CD4-positive, alpha-beta T cell treated with Interferon alpha-2 for 1 hour (primary cell): ENCODE measurements around the gene MT1A.

Experiments used
- DNase-seq, 2 donors: peaks; one replicate each; pipeline ENCODE4 v3.0.0-alpha.2; 2020 to 2022

The MT1A gene

GRCh38 chr16:56637814-56638750 lies at the start of gene MT1A:
MT1A (plus strand) TSS chr16:56638666; CDS start chr16:56638739, 73 bp downstream.
- no peak for DNase-seq

GRCh38 chr16:56588781-56589140 lies 49.7 kb upstream of the MT1A start:
- no peak for DNase-seq

- peak in 1 of 2 donors; percentile 12 for DNase-seq
These were observed 49.1 kb upstream of the MT1A start, which contains the start of gene MT3 for GRCh38 chr16:56589141-56590039. MT3 (plus strand) TSS chr16:56589528; CDS start chr16:56589591, 63 bp downstream.

- no peak for DNase-seq
These were observed 46.9 kb upstream of the MT1A start for GRCh38 chr16:56591377-56592060.

GRCh38 chr16:56593573-56594291 lies 44.7 kb upstream of the MT1A start:
- DNase-seq = no peak

- no peak for DNase-seq
These were observed 44.2 kb upstream of the MT1A start for GRCh38 chr16:56594292-56594619.

GRCh38 chr16:56600398-56600999 lies 38.0 kb upstream of the MT1A start:
- DNase-seq = peak; percentile 33 to 64

- DNase-seq = no peak
These were observed 37.1 kb upstream of the MT1A start for GRCh38 chr16:56601325-56601724.

- peak; percentile 18 to 35 for DNase-seq
These were observed 34.9 kb upstream of the MT1A start for GRCh38 chr16:56603589-56603988.

- no peak for DNase-seq
These were observed 33.5 kb upstream of the MT1A start for GRCh38 chr16:56604966-56605365.

GRCh38 chr16:56605475-56605874 lies 33.0 kb upstream of the MT1A start:
- DNase-seq = no peak

- DNase-seq = no peak
These were observed 32.4 kb upstream of the MT1A start for GRCh38 chr16:56606071-56606475.

- DNase-seq = no peak
These were observed 31.9 kb upstream of the MT1A start for GRCh38 chr16:56606476-56607108.

GRCh38 chr16:56607109-56607618 lies 31.3 kb upstream of the MT1A start:
- DNase-seq = peak in 1 of 2 donors; percentile 22

GRCh38 chr16:56607675-56608042 lies 30.8 kb upstream of the MT1A start:
- no peak for DNase-seq

- peak; percentile 85 to 88 for DNase-seq
These were observed 30.2 kb upstream of the MT1A start, which contains the start of gene MT2A for GRCh38 chr16:56608043-56608875. MT2A (plus strand) TSS chr16:56608584; CDS start chr16:56608656, 72 bp downstream.

GRCh38 chr16:56608876-56609462 lies 29.5 kb upstream of the MT1A start:
- DNase-seq = no peak

GRCh38 chr16:56609463-56609921 lies 29.0 kb upstream of the MT1A start:
- peak; percentile 82 to 85 for DNase-seq

GRCh38 chr16:56610017-56610608 lies 28.4 kb upstream of the MT1A start:
- DNase-seq = peak; percentile 80 to 83
